HUES48 (cell line): ENCODE data around the gene DNAH2.
"Not testable (repeated sequence)": the region's sequence is repeated elsewhere in the genome, so short reads cannot be mapped to it uniquely, and the experiment has no call there.

Source experiments
- H3K27ac ChIP-seq: one replicate; pipeline ENCODE4 v1.7.0; 2013; ENCODE audit warnings: low read depth, low read length, inconsistent platforms
- H3K27me3 ChIP-seq: 2 replicates; pipeline ENCODE4 v1.6.1; 2013; ENCODE audit warnings: mild to moderate bottlenecking, low read length; ENCODE audit not compliant: control insufficient read depth, insufficient read depth
- H3K36me3 ChIP-seq: 2 replicates; pipeline ENCODE4 v1.6.1; 2013; ENCODE audit warnings: low read length; ENCODE audit not compliant: control insufficient read depth, insufficient read depth
- H3K4me1 ChIP-seq: 2 replicates; pipeline ENCODE4 v1.6.1; 2013; ENCODE audit warnings: mild to moderate bottlenecking, low read length; ENCODE audit not compliant: control insufficient read depth, insufficient read depth
- H3K4me3 ChIP-seq: 2 replicates; pipeline ENCODE4 v1.5.1; 2013; ENCODE audit warnings: mild to moderate bottlenecking, low read depth, low read length
- H3K9ac ChIP-seq: 2 replicates; pipeline ENCODE4 v1.6.1; 2013; ENCODE audit warnings: mild to moderate bottlenecking, low read depth, low read length, moderate library complexity
- H3K9me3 ChIP-seq: 2 replicates; pipeline ENCODE4 v1.6.1; 2013; ENCODE audit warnings: low read length; ENCODE audit not compliant: control insufficient read depth, insufficient read depth

The DNAH2 gene

GRCh38 chr17:7809086-7809790, 91.7 kb downstream of the DNAH2 start:
- Histone ChIP-seq H3K27me3 (no peaks in the 10 kb centered on the region), H3K4me3 (no peak overlapping the region), H3K9ac (no peak overlapping the region), H3K4me1 (no peaks in the 10 kb centered on the region), H3K36me3 (no peaks in the 10 kb centered on the region), H3K27ac (no peak overlapping the region), H3K9me3 (no peaks in the 10 kb centered on the region)

GRCh38 chr17:7809791-7810343, 92.3 kb downstream of the DNAH2 start:
- not testable (repeated sequence) for H3K4me3 ChIP-seq, H3K4me1 ChIP-seq

GRCh38 chr17:7811251-7811650, 93.7 kb downstream of the DNAH2 start:
- no peaks in the 10 kb centered on the region for H3K36me3 ChIP-seq
- no peak overlapping the region for H3K27ac ChIP-seq
- H3K9me3 ChIP-seq, result no peaks in the 10 kb centered on the region
- H3K9ac ChIP-seq, result no peak overlapping the region
- no peaks in the 10 kb centered on the region for H3K4me1 ChIP-seq
- no peak overlapping the region for H3K4me3 ChIP-seq
- H3K27me3 ChIP-seq, result no peaks in the 10 kb centered on the region

More at GRCh38 chr17:7809791-7810343, 92.3 kb downstream of the DNAH2 start:
- H3K9ac ChIP-seq, H3K9me3 ChIP-seq, H3K36me3 ChIP-seq, H3K27ac ChIP-seq, H3K27me3 ChIP-seq: not testable (repeated sequence)

- no peaks in the 10 kb centered on the region; the same call in 1 of the 2 replicates for H3K27me3 ChIP-seq
- no peaks in the 10 kb centered on the region for H3K9me3 ChIP-seq
- H3K4me3 ChIP-seq, result no peak overlapping the region
- H3K36me3 ChIP-seq, result no peaks in the 10 kb centered on the region
- no peak overlapping the region for H3K27ac ChIP-seq
- no peaks in the 10 kb centered on the region for H3K4me1 ChIP-seq
- H3K9ac ChIP-seq, result no peak overlapping the region
These were observed 97.4 kb downstream of the DNAH2 start for GRCh38 chr17:7814969-7815368.

GRCh38 chr17:7816926-7817642, 99.5 kb downstream of the DNAH2 start:
- H3K4me3 ChIP-seq, result no peak overlapping the region
- no peaks in the 10 kb centered on the region for H3K4me1 ChIP-seq
- peaks cover 4% of the 10 kb centered on the region; the same call in 1 of the 2 replicates for H3K27me3 ChIP-seq
- H3K27ac ChIP-seq, result no peak overlapping the region
- no peak overlapping the region for H3K9ac ChIP-seq
- H3K9me3 ChIP-seq, result no peaks in the 10 kb centered on the region
- H3K36me3 ChIP-seq, result no peaks in the 10 kb centered on the region

GRCh38 chr17:7817643-7817964, 100.1 kb downstream of the DNAH2 start:
- H3K27me3 ChIP-seq, result peaks cover 4% of the 10 kb centered on the region; the same call in 1 of the 2 replicates
- no peak overlapping the region for H3K27ac ChIP-seq
- no peaks in the 10 kb centered on the region for H3K36me3 ChIP-seq
- no peaks in the 10 kb centered on the region for H3K9me3 ChIP-seq
- H3K9ac ChIP-seq, result no peak overlapping the region
- no peaks in the 10 kb centered on the region for H3K4me1 ChIP-seq
- no peak overlapping the region for H3K4me3 ChIP-seq

GRCh38 chr17:7818026-7818425, 100.5 kb downstream of the DNAH2 start:
- Histone ChIP-seq H3K36me3 (no peaks in the 10 kb centered on the region), H3K4me1 (no peaks in the 10 kb centered on the region), H3K27ac (no peak overlapping the region), H3K4me3 (no peak overlapping the region), H3K27me3 (peaks cover 4% of the 10 kb centered on the region; the same call in 1 of the 2 replicates), H3K9ac (no peak overlapping the region), H3K9me3 (no peaks in the 10 kb centered on the region)

- no peaks in the 10 kb centered on the region for H3K36me3 ChIP-seq
- H3K27ac ChIP-seq, result no peak overlapping the region
- H3K9me3 ChIP-seq, result no peaks in the 10 kb centered on the region
- H3K4me1 ChIP-seq, result peaks cover 7% of the 10 kb centered on the region; the same call in 1 of the 2 replicates
- H3K9ac ChIP-seq, result no peak overlapping the region
- peaks cover 12% of the 10 kb centered on the region for H3K27me3 ChIP-seq
- no peak overlapping the region for H3K4me3 ChIP-seq
These were observed 101.5 kb downstream of the DNAH2 start for GRCh38 chr17:7818746-7819645.

GRCh38 chr17:7820231-7820630, 102.7 kb downstream of the DNAH2 start:
- Histone ChIP-seq H3K9me3 (no peaks in the 10 kb centered on the region), H3K4me1 (peaks cover 7% of the 10 kb centered on the region; the same call in 1 of the 2 replicates), H3K9ac (no peak overlapping the region), H3K27me3 (peaks cover 24% of the 10 kb centered on the region), H3K27ac (no peak overlapping the region), H3K4me3 (no peak overlapping the region), H3K36me3 (no peaks in the 10 kb centered on the region)

- Histone ChIP-seq H3K4me1 (peaks cover 7% of the 10 kb centered on the region; the same call in 1 of the 2 replicates), H3K36me3 (no peaks in the 10 kb centered on the region), H3K27me3 (peaks cover 28% of the 10 kb centered on the region), H3K27ac (no peak overlapping the region), H3K9me3 (no peaks in the 10 kb centered on the region), H3K4me3 (no peak overlapping the region), H3K9ac (no peak overlapping the region)
These were observed 104.6 kb downstream of the DNAH2 start for GRCh38 chr17:7822126-7822525.
